ENCODE measurements around the gene TSPEAR.

TSPEAR gene

GRCh38 chr21:44462086-44462833, 249.1 kb downstream of the TSPEAR start:
- no peak for DNase-seq (ENCODE audit: low read depth)

DNA sequence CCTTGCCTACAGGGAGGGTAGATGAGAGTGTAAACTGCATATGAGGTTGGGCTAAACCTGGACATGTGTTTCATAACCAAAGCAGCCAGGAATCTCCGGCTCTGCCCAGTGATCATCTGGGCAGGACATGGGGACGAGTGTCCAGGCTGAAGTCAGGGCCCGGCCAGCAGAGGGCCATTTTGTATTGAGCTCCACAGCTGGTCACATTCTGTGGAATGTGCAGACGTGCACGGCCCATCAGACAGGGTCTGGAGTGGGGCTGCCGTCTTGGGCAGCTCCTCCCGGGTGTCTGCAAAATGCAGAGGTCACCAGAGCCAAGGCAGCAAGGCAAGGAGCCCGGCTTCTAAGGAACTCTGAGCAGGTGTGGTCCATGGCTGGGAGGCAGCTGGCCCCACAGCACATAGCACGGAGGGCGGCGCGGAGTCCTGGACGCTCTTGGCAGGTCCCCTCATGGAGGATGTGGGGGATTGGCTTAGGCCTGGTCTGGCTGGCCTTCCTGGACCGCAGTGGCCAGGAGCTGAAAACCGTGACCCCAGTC, 249.8 kb downstream of the TSPEAR start:
- DNase-seq (ENCODE audit: low read depth), result no peak

DNA sequence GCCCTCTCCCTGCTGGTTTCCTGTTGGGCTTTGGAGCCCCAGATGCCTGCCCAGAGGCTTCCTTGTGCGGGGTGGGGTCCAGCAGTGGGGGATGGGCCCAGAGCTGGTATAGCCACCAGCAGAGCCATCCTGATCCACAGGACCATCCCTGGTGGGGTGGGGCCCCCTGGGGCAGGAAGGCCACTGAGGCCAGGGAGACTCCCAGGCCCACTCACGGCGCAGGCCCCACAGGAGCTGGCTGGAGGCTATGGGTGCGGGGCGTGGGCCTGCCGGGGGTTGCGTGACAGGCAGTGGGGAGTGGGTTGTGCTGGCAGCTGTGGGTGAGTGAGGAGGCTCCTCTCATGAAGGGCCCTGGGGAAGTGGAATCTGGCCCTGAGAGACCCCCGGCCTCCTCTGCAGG, 250.4 kb downstream of the TSPEAR start:
- DNase-seq (ENCODE audit: low read depth), result no peak

GRCh38 chr21:44460441-44460755, 251.0 kb downstream of the TSPEAR start:
- DNase-seq (ENCODE audit: low read depth), result no peak

GRCh38 chr21:44459712-44460440, 251.5 kb downstream of the TSPEAR start:
- DNase-seq (ENCODE audit: low read depth), result no peak

GRCh38 chr21:44458971-44459711, 252.2 kb downstream of the TSPEAR start:
- DNase-seq (ENCODE audit: low read depth), result no peak

GRCh38 chr21:44456915-44457736, 254.2 kb downstream of the TSPEAR start:
- DNase-seq (ENCODE audit: low read depth), result no peak

DNA sequence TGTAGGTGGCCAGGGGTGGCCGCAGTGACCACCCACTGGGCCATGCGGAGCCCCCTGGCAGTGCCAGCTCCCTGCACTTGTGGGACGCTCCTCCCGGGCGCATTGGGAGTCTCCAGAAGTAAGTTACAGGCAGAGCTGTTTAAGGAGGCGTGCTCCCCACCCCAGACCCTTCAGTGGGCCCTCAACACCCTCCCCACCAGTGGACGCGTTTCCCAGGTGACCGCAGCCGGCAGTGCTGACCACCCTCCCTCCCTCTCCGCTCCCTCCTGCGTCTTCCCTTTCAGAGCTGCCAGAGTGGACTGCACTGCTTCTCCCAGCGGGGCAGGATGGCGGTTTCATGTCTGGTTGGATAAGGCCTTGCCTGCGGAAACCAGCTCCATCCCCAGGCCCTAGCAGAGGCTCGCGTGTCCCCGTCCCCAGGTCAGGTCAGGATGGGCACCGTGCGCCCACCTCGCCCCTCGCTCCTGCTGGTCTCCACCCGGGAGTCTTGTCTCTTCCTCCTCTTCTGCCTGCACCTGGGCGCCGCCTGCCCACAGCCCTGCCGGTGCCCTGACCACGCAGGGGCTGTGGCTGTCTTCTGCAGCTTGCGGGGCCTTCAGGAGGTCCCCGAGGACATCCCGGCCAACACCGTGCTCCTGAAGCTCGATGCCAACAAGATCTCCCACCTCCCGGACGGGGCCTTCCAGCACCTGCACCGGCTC, 255.0 kb downstream of the TSPEAR start:
- DNase-seq (ENCODE audit: low read depth), result no peak

GRCh38 chr21:44455524-44456213, 255.7 kb downstream of the TSPEAR start:
- DNase-seq (ENCODE audit: low read depth), result peak; percentile 27

DNA sequence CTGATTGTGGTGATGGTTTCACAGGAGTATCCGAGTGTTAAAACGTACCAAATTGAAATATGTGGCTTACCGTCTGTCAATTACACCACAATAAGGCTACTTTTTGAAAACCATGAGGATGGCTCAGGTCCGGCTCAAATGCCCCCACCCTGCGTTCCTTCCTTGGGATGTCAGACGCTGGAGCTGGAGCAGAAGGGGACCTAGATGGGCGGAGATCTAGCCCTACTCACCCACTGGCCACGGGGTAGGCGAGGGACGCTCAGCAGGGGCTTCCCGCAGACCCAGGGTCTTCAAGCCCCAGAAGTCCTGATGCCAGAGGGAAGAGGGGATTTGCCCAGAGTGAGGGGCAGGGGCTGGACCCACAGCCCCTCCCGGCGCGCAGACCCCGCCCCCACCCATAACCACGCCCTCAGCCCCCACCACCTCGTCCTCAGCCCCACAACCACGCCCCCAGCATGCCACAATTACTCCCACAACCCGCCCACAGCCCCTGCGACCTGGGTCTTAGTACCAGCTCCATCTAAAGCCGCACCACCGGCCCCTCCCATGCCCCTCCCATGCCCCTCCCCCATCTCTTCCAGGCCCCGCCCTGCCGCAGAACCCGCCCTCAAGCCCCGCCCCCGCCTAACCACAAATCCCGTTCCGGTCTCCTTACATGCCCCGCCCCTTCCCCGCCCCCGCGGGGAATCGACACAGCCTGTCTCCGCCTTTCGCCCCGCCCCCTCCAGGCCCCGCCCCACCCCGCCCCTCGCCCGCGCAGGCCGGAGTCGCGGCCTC, 256.4 kb downstream of the TSPEAR start, which contains the start of gene LRRC3:
Gene LRRC3 (plus strand): TSS at position 764 of the 777 bp plus-strand sequence. CDS start 1,135 bp downstream, outside the sequence.
- DNase-seq (ENCODE audit: low read depth), result peak; percentile 81

- DNase-seq (ENCODE audit: low read depth), result no peak
Measured at GRCh38 chr21:44454058-44454457, 257.3 kb downstream of the TSPEAR start.

DNA sequence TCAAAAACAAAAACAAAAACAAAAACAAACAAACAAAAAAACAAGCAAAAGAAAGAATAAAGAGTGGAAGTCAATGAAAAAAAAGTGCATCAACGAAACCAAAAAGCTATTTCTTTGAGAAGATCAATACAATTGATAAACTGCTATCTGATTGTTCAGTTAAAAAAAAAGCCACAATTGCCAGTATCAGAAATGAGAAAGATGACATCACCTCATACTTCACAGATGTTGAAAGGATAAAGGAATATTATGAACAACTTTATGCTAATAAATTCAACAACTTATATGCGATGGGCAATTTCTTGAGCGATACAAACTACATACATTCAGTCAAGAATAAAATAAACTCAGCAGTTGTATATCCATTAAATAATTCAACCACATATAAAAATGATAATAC, 258.3 kb downstream of the TSPEAR start:
- no peak for DNase-seq (ENCODE audit: low read depth)

- no peak for DNase-seq (ENCODE audit: low read depth)
Measured at GRCh38 chr21:44450999-44451398, 260.4 kb downstream of the TSPEAR start.

GRCh38 chr21:44450402-44450801, 261.0 kb downstream of the TSPEAR start:
- DNase-seq (ENCODE audit: low read depth), result no peak

DNA sequence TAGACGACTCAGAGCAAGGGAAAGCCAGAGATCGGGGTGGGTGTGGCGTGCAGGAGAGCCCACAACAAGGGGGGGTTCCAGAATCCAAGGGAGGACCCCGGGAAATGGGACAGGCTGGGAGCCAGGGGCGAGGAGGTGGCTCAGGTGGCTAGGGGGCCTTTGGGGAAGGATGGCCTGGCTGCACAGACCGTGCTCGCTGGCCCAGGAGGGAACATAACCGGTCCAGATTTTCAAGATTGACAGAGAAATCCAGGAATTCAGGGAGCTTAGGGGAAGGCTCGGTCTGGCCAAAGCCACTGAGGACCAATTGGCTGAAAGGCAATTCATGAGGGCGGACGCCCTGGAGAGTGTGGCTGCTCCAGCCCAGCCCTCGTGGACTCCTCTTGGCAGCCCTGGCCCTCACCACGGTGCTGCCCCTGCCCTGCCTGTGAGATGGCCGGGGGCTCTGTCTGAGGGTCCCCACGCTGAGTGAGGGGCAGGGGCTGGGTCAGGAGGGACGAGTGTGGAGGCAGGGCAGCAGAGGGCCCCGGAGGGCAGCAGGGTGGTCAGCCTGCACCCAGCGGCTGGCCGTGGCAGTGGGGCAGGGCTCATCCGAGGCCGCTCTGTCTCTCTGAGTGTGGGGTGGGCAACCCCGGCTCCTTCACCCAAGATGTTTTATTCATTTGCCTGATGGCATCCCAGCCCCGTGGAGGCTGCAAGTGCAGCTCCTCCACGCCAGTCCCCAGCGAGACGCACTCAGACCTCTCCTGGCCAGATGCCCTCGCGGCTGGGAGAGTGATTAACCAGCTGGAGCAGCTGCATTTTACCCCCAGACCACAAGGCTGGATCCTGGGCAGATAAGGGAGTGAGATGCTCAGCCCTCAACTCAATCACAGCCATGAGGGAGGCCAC, 261.7 kb downstream of the TSPEAR start:
- DNase-seq (ENCODE audit: low read depth), result no peak

DNA sequence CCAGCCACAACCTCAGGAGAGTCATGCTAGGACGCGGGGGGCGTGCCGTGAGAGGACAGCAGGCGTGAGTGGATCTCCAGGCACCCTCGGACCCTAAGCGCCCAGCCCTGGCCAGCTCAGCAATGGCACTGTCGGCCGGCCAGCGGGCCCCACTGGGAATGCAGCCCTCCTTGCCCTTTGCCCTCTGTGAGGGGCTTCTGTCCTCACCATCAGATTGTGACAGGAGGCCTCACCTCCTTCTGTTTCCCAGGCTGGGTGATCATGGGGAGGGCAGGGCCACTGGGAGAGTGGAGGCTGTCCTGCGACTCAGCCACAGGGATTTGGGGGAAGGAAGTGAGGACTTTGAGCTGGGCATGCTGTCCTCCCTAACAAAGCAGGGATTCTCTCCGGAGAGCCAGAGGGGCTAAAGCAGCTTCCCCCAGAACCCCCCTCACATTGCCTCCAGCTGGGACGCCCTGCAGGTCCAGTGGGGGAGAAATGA, 262.7 kb downstream of the TSPEAR start:
- no peak for DNase-seq (ENCODE audit: low read depth)
